Activated naive CD4-positive, alpha-beta T cell treated with anti-CD3 and anti-CD28 coated beads, Interleukin-2, amount 10 ng/mL, durations not matched to agents 7 days and 5 days (primary cell): Measurements from ENCODE around the gene HPS3.
"Not testable (repeated sequence)": the region's sequence is repeated elsewhere in the genome, so short reads cannot be mapped to it uniquely, and the experiment has no call there.

ENCODE experiments used
- CTCF ChIA-PET: fragments of 350-600 bp; sonication (Branson Sonifier 250); formaldehyde crosslinking; loops from one replicate; lab custom pipeline; 2021; ENCODE audit warnings: antibody characterized with exemption; lab: Charles Lee
- DNase-seq: peaks from one replicate; pipeline ENCODE4 v3.0.0-alpha.2; 2020
- H3K27ac Mint-ChIP-seq: one replicate; pipeline ENCODE4 v1.8.0; 2021; ENCODE audit warnings: mild to moderate bottlenecking, moderate library complexity, mixed read lengths
- H3K27me3 Mint-ChIP-seq: one replicate; pipeline ENCODE4 v1.8.0; 2021; ENCODE audit warnings: mild to moderate bottlenecking, mixed read lengths
- H3K36me3 Mint-ChIP-seq: one replicate; pipeline ENCODE4 v1.8.0; 2021; ENCODE audit warnings: mixed read lengths
- H3K4me1 Mint-ChIP-seq: one replicate; pipeline ENCODE4 v1.8.0; 2021; ENCODE audit warnings: mixed read lengths
- H3K4me3 Mint-ChIP-seq: one replicate; pipeline ENCODE4 v1.8.0; 2021; ENCODE audit warnings: mild to moderate bottlenecking, moderate library complexity, mixed read lengths
- H3K9me3 Mint-ChIP-seq: one replicate; pipeline ENCODE4 v1.8.0; 2021; ENCODE audit warnings: mixed read lengths

HPS3 gene

DNA sequence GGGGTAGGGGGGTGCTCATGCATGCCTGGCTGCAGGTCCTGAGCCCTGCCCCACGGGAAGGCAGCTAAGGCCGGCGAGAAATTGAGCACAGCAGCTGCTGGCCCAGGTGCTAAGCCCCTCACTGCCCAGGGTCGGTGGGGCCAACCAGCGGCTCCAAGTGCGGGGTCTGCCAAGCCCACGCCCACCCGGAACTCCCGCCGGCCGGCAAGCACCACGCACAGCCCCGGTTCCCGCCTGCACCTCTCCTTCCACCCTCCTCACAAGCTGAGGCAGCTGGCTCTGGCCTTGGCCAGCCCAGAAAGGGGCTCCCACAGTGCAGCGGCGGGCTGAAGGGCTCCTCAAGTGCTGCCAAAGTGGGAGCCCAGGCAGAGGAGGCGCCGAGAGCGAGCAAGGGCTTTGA lies 31.5 kb upstream of the HPS3 start:
- H3K27me3 Mint-ChIP-seq, H3K4me1 Mint-ChIP-seq, H3K9me3 Mint-ChIP-seq, H3K36me3 Mint-ChIP-seq, H3K4me3 Mint-ChIP-seq, H3K27ac Mint-ChIP-seq, DNase-seq, CTCF ChIA-PET: not testable (repeated sequence)

DNA sequence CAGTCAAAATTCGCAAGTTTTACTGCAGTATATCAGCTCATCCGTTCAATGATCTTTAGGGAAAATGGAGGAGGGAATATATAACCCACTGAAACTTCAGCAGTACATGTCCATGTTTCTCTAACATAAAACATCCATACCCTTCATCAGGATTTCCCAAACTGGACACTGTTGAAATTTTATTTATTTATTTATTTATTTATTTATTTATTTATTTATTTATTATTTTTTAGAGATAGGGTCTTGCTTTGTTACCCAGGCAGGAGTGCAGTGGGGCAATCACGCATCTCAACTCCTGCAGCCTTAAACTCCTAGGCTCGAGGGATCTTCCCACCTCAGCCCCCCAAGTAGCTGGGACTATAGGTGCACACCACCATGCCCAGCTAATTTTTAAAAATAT lies 28.3 kb upstream of the HPS3 start:
- Mint-ChIP-seq H3K9me3 (no peaks in the 10 kb centered on the region), H3K4me1 (no peaks in the 10 kb centered on the region), H3K27me3 (peaks cover 14% of the 10 kb centered on the region), H3K27ac (no peak overlapping the region), H3K36me3 (no peaks in the 10 kb centered on the region), H3K4me3 (no peak overlapping the region)
- CTCF ChIA-PET = interaction anchor here (0.6 to 1.3 kb wide), 4 partner anchors 19 to 174 kb away, joined by 3 to 4 read pairs (median 3); no protein-coding TSS in a partner anchor
- no peak for DNase-seq

DNA sequence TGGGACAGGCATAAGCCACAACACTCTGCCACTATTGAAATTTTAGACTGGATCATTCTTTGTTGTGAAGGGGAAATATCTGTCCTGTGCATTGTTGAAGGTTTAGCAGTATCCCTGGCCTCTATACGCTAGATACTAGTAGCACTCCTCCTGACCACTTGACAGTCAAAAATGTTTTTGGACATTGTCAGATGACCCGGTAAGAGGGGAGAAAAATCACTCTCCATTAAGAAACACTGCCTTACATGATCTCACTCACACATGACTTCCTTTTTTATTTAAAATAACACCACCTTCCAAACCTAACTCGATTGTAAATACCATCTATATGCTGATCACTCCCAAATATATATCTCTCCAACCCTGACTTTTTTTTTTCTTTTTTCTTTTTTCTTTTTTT lies 27.8 kb upstream of the HPS3 start:
- DNase-seq = no peak
- no peaks in the 10 kb centered on the region for H3K4me1 Mint-ChIP-seq
- no peaks in the 10 kb centered on the region for H3K9me3 Mint-ChIP-seq
- no peaks in the 10 kb centered on the region for H3K36me3 Mint-ChIP-seq
- CTCF ChIA-PET = interaction anchor here (0.6 kb wide), 1 partner anchor 134 kb away, joined by 3 read pairs; no protein-coding TSS in a partner anchor
- no peak overlapping the region for H3K27ac Mint-ChIP-seq
- H3K27me3 Mint-ChIP-seq = peaks cover 15% of the 10 kb centered on the region
- no peak overlapping the region for H3K4me3 Mint-ChIP-seq

DNA sequence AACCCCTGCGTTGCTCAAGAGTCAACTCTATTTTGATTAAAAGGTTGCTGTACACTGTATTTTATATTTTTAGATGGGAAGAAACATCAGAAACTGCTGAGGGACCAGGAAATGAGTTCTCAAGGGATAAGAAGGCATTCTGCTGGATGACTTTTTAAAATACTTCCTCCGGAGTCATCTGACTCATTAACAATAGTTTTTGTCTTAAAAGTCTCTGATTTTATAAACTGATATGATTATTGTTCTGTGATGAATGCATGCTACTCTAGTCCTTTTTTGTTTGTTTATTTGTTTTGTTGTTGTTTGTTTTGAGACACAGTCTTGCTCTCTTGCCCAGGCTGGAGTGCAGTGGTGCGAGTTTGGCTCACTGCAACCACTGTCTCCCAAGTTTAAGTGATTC lies 25.0 kb upstream of the HPS3 start:
- CTCF ChIA-PET = no interaction called here
- no peaks in the 10 kb centered on the region for H3K9me3 Mint-ChIP-seq
- H3K4me3 Mint-ChIP-seq = no peak overlapping the region
- no peaks in the 10 kb centered on the region for H3K36me3 Mint-ChIP-seq
- H3K27me3 Mint-ChIP-seq = peaks cover 15% of the 10 kb centered on the region
- DNase-seq = no peak
- no peak overlapping the region for H3K27ac Mint-ChIP-seq
- no peaks in the 10 kb centered on the region for H3K4me1 Mint-ChIP-seq

DNA sequence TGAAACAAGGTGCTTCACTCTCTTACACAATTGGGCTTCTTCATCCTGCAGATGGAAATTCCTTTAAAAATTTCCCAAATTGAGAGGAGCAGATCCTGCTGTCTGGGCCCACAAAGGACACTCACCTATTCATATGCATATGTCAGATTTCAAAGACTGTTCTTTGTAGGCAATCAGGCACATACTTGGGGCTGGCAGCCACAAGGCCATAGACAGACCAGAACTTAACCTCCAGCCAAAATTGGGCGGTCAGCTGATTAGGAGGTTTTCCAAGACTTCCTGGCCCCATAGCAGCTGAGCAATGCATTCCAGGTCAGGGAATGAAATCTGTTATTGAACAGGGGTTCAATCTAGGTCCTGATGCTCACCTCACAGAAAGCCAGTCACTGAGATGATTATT lies 15.0 kb upstream of the HPS3 start:
- CTCF ChIA-PET = no interaction called here
- H3K27me3 Mint-ChIP-seq = peaks cover 4% of the 10 kb centered on the region
- H3K4me1 Mint-ChIP-seq = no peaks in the 10 kb centered on the region
- no peak overlapping the region for H3K4me3 Mint-ChIP-seq
- no peaks in the 10 kb centered on the region for H3K9me3 Mint-ChIP-seq
- no peaks in the 10 kb centered on the region for H3K36me3 Mint-ChIP-seq
- DNase-seq = no peak
- H3K27ac Mint-ChIP-seq = no peak overlapping the region

DNA sequence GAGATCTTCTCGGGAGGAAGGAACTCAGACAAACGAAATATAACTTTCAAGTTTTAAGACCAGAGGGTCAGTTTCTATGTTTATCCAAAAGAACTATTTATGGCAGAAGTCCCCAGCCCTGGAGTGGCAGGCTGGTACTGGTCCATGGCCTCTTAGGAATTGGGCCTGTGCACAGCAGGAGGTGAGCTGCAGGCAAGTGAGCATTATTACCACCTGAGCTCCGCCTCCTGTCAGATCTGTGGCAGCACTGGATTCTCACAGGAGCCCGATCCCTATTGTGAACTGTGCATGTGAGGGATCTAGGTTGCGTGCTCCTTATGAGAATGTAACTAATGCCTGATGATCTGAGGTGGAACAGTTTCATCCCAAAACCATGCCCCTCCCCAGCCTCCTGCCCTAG lies 14.3 kb upstream of the HPS3 start:
- peaks cover 4% of the 10 kb centered on the region for H3K27me3 Mint-ChIP-seq
- H3K27ac Mint-ChIP-seq = no peak overlapping the region
- H3K4me1 Mint-ChIP-seq = no peaks in the 10 kb centered on the region
- H3K4me3 Mint-ChIP-seq = no peak overlapping the region
- CTCF ChIA-PET = no interaction called here
- no peak for DNase-seq
- no peaks in the 10 kb centered on the region for H3K9me3 Mint-ChIP-seq
- no peaks in the 10 kb centered on the region for H3K36me3 Mint-ChIP-seq

DNA sequence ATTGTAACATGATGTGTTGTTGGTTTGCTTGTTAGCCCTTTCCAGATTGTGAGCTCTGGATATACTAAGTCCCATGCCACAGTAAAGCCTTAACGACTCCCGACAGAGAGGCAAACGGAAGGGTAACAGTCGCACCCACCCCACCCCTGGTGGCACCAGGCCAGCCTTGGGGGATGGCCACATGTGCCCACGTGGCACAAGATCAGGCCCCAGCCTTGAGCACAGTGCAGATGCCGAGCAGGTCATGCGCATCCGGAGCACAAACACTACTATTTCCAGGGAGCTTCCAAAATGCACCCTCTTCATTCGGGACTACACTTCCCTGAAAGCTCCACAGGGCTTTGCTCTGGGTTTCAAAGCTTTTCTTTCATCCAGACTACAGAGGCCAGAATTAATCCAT lies 10.7 kb upstream of the HPS3 start:
- no peak overlapping the region for H3K4me3 Mint-ChIP-seq
- no peaks in the 10 kb centered on the region for H3K27me3 Mint-ChIP-seq
- CTCF ChIA-PET = interaction anchor here (0.6 to 5.4 kb wide), 6 partner anchors 155 to 166 kb away, joined by 3 to 115 read pairs (median 16); no protein-coding TSS in a partner anchor
- no peaks in the 10 kb centered on the region for H3K9me3 Mint-ChIP-seq
- no peak overlapping the region for H3K27ac Mint-ChIP-seq
- H3K4me1 Mint-ChIP-seq = peaks cover 5% of the 10 kb centered on the region
- no peak for DNase-seq
- no peaks in the 10 kb centered on the region for H3K36me3 Mint-ChIP-seq

DNA sequence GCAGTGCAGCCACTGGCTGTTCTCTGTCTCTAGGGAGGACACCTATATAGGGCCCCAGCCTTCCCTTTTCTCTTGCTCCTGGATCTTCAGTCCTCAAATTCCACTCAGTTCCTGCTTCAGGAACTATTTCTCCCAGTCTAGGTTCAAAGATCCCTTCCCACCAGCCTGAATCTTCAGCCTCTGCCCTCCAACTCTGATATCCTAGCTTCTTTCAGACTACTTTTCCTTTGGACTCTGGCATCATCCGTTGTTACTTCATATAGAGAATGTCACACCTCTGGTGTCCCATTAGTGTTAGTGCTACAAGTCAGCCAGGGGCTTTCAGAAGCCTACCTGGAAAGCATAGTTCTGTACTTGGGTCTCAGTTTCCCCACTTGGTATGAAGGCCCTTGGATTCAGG lies 10.0 kb upstream of the HPS3 start:
- no peak overlapping the region for H3K27ac Mint-ChIP-seq
- no peaks in the 10 kb centered on the region for H3K36me3 Mint-ChIP-seq
- no peaks in the 10 kb centered on the region for H3K9me3 Mint-ChIP-seq
- no peak for DNase-seq
- CTCF ChIA-PET = interaction anchor here (0.6 to 5.4 kb wide), 18 partner anchors 10 to 598 kb away, joined by 3 to 115 read pairs (median 4); partner anchors contain the start of gene HPS3
- H3K4me3 Mint-ChIP-seq = no peak overlapping the region
- H3K27me3 Mint-ChIP-seq = peaks cover 5% of the 10 kb centered on the region
- H3K4me1 Mint-ChIP-seq = peaks cover 5% of the 10 kb centered on the region

DNA sequence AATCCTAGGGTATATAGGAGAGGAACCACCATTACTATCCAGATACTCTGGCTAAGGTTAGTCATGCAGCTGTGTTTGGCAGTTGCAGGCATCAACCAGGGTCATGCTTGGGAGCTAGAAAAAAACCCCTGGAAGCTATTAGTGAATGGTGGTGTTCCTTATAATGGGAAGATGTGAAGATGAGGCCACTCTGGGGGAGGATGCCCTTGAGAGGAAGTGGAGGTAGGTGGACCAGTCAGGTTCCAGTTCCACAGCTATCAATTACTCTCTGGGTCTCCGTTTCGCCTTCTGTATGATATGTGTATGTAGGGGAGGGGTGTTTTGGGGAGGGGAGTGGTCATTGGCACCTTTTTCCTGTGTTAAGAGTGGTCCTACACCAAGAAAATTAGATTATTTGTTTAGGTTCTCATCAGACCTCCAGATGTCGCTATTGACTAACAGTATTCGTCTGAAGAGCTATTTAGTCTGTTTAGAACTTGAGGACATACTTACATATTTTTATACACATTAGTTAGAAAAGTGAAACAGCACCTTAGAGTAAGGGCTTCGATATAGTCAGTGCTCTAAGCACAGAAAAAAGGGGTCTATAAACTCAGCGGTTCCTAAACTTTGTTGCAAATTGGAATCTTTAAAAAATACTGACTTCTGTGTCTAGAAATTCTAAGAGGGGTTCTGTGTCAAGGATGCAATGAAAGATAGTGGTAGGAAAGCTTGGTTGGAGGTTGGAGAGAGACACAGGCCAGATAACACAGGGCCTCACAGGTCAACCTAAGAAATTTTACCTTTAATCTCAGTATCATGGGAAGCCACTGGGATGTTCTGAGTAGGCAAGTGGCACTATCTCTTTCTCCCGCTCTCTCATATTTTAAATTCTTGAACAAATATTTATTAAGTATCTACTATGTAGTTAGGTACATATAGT lies 9.1 kb upstream of the HPS3 start:
- Mint-ChIP-seq H3K27ac (no peak overlapping the region), H3K4me1 (peaks cover 5% of the 10 kb centered on the region), H3K27me3 (peaks cover 13% of the 10 kb centered on the region), H3K36me3 (no peaks in the 10 kb centered on the region), H3K4me3 (no peak overlapping the region), H3K9me3 (no peaks in the 10 kb centered on the region)
- CTCF ChIA-PET = interaction anchor here (0.6 to 5.4 kb wide), 28 partner anchors 9 to 597 kb away, joined by 3 to 115 read pairs (median 3); partner anchors contain the start of genes HPS3 and TM4SF18
- no peak for DNase-seq

DNA sequence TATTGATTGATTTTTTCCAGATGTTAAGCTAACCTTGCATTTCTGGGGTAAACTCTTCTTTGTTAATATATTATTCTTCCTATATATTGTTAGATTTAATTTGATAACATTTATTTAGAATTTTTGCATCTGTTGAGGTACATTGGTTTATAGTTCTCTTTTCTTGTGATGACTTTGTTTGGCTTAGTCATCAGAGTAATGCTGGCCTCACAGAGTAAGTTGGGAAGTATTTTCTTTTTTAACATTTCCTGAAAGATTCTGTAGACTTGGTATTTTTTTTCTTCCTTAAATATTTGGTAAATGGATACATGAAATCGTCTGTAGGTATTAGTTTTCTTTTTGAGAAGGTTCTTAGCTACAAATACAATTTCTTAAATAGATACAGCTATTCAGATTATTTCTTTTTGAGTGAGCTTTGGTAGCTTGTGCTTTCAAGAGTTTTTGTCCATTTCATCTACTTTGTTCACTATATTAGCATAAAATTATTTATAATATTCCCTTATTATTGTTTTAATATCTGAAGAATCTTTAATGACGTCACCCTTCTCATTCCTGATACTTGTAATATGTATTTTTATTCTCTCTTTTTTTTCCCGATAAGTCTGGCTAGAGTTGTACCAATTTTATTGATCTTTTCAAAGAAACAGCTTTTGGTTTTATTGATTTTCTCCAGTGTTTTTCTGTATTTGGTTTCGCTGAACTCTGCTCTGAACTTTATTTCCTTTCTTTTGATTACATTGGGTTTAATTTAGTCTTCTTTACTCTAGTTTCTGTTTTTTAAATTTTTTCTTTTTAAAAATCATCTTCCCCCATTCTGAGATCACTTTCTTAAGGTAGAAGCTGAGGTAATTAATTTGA lies 6.5 kb upstream of the HPS3 start:
- DNase-seq = no peak
- CTCF ChIA-PET = interaction anchor here (0.7 to 5.4 kb wide), 4 partner anchors 9 to 160 kb away, joined by 4 to 115 read pairs (median 4); no protein-coding TSS in a partner anchor

DNA sequence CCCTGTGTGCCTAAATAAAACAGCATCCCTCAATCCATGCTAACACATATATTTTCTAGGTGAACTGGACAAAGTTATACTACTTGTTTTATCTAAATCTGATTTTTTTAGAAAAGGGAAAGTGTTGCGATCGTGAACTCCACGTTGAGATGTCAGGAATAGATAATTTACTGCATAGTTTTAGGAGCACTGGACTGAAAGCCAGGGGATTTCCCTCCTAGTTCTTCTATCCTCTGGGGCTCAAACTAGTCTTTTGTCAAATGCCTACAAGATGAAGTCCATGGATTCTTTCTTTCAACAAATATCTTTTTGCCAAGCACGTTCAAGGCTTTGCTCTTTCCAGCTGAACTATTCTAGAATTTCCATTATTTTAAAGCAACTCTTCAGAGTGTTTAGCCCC lies 617 bp upstream of the HPS3 start:
- no peaks in the 10 kb centered on the region for H3K9me3 Mint-ChIP-seq
- H3K4me3 Mint-ChIP-seq = peak overlapping the region; percentile 82
- CTCF ChIA-PET = interaction anchor here (2.2 kb wide), 1 partner anchor 8 kb away, joined by 19 read pairs; no protein-coding TSS in a partner anchor
- DNase-seq = no peak
- peaks cover 39% of the 10 kb centered on the region for H3K4me1 Mint-ChIP-seq
- H3K27ac Mint-ChIP-seq = peak overlapping the region; percentile 86
- peaks cover 36% of the 10 kb centered on the region for H3K27me3 Mint-ChIP-seq
- H3K36me3 Mint-ChIP-seq = peaks cover 10% of the 10 kb centered on the region

More for the DNA sequence above, 6.5 kb upstream of the HPS3 start:
- Mint-ChIP-seq H3K4me3 (no peak overlapping the region), H3K27me3 (peaks cover 34% of the 10 kb centered on the region), H3K36me3 (no peaks in the 10 kb centered on the region), H3K27ac (no peak overlapping the region), H3K9me3 (no peaks in the 10 kb centered on the region), H3K4me1 (peaks cover 5% of the 10 kb centered on the region)

DNA sequence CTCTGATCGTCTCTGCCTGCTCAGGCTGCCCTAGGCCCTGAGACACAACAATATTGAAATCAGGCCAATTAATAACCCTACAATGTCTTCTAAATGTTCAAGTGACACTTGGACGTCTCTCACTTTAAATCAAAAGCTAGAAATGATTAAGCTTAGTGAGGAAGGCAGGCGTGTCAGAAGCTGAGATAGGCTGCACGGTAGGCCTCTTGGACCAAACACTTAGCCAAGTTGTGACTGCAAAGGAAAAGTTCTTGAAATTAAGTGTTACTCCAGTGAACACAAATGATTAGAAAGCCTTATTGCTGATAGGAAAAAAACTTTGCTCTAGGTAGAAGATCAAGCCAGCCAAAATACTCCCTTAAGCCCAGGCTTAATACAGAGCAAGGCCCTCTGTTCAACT lies 2.2 kb downstream of the HPS3 start:
- H3K4me3 Mint-ChIP-seq = peak overlapping the region; percentile 82
- DNase-seq = no peak
- H3K27ac Mint-ChIP-seq = no peak overlapping the region
- H3K27me3 Mint-ChIP-seq = peaks cover 12% of the 10 kb centered on the region
- CTCF ChIA-PET = interaction anchor here (1.0 to 1.5 kb wide), 3 partner anchors 10 to 186 kb away, joined by 3 to 4 read pairs (median 4); no protein-coding TSS in a partner anchor
- H3K4me1 Mint-ChIP-seq = peaks cover 39% of the 10 kb centered on the region
- no peaks in the 10 kb centered on the region for H3K9me3 Mint-ChIP-seq
- peaks cover 11% of the 10 kb centered on the region for H3K36me3 Mint-ChIP-seq

DNA sequence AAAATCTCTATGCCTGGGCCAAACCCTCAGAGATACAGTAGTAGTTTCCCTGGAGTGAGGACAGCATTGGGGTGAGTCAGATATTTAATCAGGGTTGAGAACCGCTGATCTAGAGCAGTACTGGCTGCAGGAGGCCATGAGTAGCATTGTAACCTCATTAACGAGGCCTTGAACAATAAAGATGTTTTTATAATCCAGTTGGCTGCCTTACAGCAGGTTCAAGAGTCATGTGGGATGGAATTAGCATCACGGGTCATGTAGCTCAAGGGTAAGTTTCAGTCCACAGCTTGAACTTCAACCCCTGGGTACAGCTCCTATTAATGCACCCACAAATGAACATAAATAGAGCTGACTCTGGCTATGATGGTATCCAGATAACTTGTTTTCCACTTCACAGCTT lies 5.1 kb downstream of the HPS3 start:
- CTCF ChIA-PET = interaction anchor here (1.0 kb wide), 1 partner anchor 14 kb away, joined by 3 read pairs; no protein-coding TSS in a partner anchor
- H3K4me1 Mint-ChIP-seq = peaks cover 30% of the 10 kb centered on the region
- no peak overlapping the region for H3K27ac Mint-ChIP-seq
- no peaks in the 10 kb centered on the region for H3K27me3 Mint-ChIP-seq
- H3K36me3 Mint-ChIP-seq = peaks cover 11% of the 10 kb centered on the region
- DNase-seq = no peak
- no peaks in the 10 kb centered on the region for H3K9me3 Mint-ChIP-seq
- H3K4me3 Mint-ChIP-seq = no peak overlapping the region

DNA sequence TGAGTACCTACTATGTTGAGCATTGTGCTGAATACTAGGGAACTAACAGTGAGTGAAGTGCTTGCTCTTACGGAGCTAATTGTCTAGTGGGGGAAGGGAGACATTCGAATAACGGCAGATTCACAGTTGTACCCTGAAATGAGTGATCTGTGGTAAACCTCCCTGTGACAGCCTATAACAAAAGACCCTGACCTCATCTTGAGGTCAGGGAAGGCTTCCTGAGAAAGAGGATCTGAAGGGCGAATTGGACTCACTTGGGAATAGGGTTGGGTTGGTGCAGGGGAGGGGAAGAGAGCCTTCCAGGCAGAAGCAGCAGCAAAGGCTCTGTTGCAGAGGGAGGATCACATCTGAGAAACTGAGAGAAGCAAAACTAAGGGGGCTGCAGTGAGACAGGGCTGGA lies 13.2 kb downstream of the HPS3 start:
- Mint-ChIP-seq H3K27me3 (no peaks in the 10 kb centered on the region), H3K4me3 (no peak overlapping the region), H3K27ac (no peak overlapping the region), H3K4me1 (peaks cover 2% of the 10 kb centered on the region), H3K36me3 (peaks cover 31% of the 10 kb centered on the region), H3K9me3 (no peaks in the 10 kb centered on the region)
- CTCF ChIA-PET = no interaction called here
- no peak for DNase-seq
